ENCODE results near the gene KRTAP5-8.
"Not testable (repeated sequence)": the region's sequence is repeated elsewhere in the genome, so short reads cannot be mapped to it uniquely, and the experiment has no call there.

KRTAP5-8 gene, protein sequence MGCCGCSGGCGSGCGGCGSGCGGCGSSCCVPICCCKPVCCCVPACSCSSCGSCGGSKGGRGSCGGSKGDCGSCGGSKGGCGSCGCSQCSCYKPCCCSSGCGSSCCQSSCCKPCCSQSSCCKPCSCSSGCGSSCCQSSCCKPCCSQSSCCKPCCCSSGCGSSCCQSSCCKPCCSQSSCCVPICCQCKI

DNA sequence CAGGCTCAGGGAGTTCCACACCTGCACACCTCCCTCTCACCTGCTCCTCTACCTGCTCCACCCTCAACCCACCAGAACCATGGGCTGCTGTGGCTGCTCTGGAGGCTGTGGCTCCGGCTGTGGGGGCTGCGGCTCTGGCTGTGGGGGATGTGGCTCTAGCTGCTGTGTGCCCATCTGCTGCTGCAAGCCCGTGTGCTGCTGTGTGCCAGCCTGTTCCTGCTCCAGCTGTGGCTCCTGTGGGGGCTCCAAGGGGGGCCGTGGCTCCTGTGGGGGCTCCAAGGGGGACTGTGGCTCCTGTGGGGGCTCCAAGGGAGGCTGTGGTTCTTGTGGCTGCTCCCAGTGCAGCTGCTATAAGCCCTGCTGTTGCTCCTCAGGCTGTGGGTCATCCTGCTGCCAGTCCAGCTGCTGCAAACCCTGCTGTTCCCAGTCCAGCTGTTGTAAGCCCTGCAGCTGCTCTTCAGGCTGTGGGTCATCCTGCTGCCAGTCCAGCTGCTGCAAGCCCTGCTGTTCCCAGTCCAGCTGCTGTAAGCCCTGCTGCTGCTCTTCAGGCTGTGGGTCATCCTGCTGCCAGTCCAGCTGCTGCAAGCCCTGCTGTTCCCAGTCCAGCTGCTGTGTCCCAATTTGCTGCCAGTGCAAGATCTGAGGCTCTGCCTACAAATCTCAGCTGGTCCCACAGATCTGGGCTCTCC, at the start of gene KRTAP5-8:
Gene KRTAP5-8, plus strand, starts transcription at position 49 of the 689 bp plus-strand sequence. Its CDS starts 31 bp downstream, at position 80.
- not testable (repeated sequence) for DNase-seq (ENCODE audit: low spot score)

DNA sequence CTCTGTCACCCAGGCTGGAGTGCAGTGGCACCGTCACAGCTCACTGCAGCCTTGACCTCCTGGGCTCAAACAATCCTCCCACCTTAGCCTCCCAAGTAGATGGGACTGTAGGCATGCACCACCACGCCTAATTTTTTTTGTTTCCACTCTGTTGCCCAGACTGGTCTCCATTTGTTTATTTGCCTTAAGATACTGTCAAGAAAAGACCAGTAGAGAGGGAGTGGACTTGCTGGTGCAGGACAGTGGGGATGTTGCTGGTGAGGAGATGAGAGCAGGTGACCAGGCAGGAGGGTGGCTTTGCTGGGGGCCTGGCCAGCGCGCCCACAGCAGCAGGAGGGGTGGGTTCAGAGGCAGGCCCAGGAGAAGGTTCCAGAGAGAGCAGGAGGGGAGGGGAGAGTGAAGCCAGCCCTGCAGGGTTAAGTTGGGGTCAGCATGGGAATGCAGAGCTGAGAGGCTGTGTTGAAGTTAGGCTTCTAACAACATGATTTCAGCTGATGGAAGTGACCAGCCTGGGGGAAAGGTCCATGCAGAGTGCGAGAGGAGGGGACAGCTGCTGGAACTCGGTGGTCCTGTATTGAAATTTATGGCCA, 49.0 kb upstream of the KRTAP5-8 start:
- DNase-seq (ENCODE audit: low spot score), result no peak

DNA sequence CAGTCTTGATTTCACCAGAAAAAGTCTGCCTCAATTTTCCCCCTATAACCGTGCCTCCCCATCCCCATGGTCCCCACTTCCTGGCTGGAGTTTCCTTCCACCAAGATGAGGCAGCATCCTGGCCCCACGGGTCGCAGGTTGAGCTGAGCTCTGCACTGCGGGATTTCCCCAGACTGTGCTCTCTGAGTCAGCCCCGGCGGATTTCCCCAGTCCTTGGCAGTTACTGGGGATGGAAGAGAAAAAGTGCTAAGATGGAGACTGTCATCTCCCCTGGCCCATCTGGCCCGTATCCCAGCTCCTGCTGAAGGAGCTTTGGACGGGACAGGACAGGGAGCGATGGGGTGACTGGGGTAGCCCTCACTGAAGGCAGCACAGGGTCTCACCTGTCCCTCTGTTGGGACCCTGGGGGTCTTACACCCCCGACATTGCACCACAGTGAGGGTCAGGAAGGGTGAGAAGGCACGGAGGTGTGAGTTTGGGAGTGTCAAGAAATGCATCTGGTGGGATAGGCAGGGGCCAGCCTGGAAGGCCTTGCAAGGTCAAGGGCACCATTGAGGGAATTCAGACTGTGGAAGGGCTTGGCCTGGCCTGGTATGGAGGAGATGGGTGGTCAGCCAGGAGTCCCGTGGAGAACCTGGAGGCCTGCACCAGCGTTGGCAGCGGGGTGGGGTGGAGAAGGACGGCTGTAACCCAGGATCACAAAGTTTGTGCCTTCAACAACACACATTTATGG, 48.3 kb upstream of the KRTAP5-8 start:
- DNase-seq (ENCODE audit: low spot score), result no peak

DNA sequence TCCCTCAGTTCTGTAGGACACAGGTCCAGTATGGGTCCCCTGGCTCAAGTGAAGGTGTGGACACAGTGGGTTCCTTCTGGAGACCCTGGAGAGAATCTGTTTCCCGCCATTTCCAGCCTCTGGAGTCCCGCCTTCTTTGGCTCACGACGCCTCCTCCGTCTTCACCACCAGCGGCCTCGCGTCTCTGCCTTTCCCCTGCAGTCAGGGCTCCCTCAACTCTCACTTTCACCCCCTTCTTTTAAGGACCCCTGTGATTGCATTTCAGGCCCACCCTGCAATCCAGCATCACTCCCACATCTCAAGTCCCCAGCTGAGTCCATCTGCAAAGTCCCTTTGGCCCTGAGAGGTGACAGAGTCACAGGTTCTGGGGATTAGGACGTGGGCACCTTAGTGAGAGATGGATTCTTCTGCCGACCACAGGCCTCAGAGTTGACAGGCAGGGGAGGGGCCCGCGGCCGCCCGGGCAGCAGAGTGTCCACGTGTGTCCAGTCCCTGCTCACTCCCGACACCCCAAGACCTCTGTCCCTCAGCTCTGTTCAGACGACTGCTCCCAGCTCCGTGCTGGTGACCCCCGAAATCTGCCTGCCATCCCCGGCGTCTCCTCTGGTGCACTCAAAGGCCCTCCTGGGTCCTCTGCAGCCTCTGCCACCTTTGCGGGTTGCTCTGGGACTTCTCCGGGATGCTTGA, 47.6 kb upstream of the KRTAP5-8 start:
- DNase-seq (ENCODE audit: low spot score), result no peak

DNA sequence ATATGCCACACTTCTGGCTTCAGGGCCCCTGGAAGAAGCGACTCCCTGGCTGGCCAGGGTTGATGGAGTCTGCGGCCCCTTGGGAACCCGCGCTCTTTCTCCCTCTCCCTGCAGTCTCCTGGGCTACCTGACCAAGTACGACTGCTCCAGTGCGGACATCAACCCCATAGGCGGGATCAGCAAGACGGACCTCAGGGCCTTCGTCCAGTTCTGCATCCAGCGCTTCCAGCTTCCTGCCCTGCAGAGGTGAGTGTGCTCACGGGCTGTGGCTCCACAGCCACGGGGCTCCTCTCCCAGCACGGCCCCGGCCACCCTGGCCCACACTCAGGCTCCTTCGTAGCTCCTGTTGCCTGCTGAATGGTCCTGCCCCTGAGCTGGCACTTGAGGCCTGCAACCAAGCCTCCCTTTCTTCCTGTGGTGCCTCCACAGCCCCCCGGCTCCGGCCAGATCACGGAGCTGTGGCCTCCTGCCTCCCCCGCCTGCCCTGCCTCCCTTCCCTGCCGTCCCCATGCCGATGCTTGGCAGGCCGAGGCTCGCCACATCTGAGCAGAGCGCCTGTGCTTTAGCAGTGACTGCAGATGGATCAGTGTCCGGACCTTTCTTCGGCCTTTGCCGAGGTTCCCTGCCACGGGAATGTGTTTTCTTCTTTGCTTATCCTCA, 47.0 kb upstream of the KRTAP5-8 start:
- DNase-seq (ENCODE audit: low spot score), result no peak

DNA sequence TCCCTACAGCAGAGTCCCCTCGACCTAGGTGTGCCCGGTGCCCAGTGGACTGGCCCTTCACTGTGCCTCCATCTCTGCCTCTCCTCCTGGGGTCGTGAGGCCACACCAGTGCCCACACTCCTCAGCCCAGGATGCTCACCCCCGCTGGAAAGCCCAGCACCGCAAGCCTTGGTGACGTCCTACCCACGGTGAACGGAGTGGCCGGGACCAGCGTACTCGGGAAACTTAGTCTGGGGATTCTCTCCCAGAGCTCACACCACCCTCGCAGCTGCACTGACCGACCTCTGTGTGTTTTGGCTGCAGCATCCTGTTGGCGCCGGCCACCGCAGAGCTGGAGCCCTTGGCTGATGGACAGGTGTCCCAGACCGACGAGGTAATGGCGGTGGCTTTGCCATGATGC, 46.3 kb upstream of the KRTAP5-8 start:
- DNase-seq (ENCODE audit: low spot score), result no peak

DNA sequence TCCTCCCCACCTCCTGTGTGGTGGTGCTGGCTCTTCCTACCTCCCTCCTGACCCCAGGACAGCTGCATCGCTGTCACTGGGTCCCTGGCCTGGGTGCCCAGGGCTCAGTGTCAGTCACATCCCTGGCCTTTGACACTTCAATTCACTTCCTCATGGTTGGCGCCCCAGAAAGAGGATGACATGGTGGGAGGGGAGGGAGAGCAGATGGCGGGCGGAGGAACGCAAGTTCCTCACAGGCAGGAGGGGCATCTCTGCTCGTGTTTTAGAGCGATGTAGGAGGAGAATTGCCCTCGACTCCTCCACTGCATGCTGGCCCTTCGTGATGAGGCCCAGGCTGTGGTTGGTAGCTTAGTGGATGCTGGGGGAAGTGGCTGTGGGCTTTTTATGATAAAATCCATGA, 45.9 kb upstream of the KRTAP5-8 start:
- no peak for DNase-seq (ENCODE audit: low spot score)

DNA sequence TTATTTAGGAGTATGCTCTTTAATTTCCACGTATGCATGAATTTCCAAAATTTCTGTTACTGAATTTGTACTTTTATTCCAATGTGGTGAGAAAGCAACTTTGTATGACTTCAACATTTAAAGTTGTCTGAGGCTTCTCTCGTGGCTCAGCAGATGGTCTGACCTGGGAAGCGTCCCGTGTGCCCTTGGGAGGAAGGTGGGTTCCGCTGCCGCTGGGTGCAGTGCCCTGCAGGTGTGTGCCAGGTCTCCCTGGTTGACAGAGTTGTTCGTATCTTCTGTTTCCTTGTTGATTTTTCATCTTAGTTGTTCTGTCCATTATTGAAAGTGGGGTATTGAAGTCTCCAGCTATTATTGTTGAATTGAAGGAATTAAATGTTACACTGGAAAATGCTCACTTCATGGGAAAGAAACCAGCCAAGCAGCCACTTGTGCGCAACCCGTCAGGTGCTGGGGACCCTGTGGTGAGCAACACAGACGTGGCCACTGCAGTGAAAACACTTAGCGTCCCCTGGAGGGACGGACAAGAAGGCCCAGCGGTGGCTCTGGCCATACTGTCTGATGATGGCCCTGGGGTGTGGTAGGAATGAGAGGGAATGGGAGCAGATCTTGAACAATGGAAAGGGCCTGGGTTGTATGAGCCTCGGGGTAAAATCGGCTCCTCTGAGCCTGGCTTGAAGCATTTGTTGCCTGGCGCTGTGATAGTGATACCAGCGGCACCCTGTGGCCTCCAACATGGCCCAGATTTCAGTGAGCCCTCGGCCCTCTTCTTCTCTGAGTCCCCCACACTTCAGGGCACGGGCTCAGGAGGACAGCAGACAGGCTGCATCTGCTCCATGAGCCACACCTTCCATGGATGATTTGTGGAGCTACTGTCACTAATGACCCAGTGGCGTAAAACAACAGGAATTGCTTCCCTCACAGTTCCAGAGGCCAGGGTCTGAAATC, 42.3 kb upstream of the KRTAP5-8 start:
- no peak for DNase-seq (ENCODE audit: low spot score)

DNA sequence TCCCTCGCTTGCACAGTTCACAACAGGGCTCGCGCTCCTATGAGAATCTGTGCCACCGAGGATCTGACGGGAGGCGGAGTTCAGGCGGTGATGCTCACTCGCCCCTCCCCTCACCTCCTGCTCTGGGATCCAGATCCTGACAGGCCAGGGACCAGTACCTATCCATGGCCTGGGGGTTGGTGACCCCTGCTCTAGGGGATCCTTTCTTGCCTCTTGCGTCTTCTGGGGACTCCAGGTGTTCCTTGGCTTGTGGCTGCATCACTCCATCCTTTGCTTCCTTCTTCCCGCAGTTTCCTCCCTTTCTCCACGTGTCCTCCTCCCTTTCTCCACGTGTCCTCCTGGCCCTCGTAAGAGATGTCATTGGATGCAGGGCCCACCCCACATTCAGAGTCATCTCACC, 41.4 kb upstream of the KRTAP5-8 start:
- no peak for DNase-seq (ENCODE audit: low spot score)

DNA sequence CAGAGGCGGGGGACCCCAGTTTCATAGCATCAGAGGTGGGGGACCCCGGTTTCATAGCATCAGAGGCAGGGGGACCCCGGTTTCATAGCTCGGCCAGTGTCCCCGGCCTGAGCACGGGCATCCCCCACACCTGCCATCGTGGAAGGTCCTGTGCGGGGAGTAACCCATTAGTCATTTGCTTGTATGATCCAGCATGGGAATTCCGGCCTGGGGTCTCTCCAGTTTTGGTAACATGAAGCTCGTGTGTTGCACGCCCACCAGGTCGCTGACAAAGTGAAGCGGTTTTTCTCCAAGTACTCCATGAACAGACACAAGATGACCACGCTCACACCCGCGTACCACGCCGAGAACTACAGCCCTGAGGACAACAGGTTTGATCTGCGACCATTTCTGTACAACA, 39.7 kb upstream of the KRTAP5-8 start:
- no peak for DNase-seq (ENCODE audit: low spot score)

DNA sequence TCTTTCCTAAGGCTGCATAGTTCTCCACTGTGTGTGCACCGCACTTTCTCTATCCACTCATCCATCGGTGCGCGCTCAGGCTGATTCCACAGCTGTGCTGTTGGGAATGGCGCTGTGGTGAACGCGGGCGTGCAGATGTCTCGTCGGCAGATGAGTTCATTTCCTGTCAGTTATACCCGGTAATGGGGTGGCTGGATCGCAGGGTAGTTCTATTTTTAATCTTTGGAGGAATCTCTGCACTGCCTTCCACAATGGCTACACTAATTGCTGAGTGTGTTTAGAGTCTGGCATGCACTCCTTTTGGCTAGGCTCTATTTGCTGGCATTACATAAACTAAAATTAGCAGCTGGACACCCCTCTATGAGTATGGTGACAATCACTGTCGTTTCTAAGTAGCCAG, 38.7 kb upstream of the KRTAP5-8 start:
- peak; percentile 76 for DNase-seq (ENCODE audit: low spot score)

DNA sequence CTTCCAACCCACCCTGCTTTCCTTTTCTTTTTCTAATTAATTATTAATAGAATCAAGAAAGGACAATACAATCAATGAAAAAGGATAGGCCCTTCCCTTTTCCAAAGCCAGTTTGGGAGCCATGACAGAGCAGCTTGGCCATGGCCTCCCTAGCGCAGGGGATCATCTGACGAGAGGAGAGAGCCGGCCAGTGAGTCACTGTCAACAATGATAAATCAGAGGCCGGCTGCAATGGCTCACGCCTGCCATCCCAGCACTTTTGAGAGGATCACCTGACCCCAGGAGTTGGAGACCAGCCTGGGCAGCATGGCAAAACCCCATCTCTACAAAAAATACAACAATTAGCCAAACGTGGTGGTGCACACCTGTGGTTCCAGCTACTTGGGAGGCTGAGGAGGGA, 38.3 kb upstream of the KRTAP5-8 start:
- no peak for DNase-seq (ENCODE audit: low spot score)

DNA sequence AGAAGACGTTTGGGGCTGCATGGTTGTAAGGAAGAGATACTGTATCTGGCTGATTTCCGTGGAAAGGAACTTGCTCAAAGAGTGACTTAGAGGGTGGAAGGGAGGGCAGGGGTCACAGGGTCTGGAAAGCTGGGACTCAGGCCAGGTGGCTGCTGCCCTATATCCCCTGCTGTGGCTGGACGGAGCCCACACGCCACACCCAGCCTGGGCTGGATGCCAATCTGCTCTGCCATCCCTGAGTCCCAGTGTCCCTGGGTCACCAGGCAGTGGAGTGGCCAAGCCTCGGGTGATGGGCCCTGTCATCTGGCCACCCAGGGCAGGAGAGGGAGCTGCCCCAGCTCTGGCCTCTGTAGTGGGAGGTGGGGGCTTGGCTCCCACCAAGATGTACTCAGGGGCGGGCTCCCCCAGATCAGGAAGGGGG, 37.2 kb upstream of the KRTAP5-8 start:
- no peak for DNase-seq (ENCODE audit: low spot score)

DNA sequence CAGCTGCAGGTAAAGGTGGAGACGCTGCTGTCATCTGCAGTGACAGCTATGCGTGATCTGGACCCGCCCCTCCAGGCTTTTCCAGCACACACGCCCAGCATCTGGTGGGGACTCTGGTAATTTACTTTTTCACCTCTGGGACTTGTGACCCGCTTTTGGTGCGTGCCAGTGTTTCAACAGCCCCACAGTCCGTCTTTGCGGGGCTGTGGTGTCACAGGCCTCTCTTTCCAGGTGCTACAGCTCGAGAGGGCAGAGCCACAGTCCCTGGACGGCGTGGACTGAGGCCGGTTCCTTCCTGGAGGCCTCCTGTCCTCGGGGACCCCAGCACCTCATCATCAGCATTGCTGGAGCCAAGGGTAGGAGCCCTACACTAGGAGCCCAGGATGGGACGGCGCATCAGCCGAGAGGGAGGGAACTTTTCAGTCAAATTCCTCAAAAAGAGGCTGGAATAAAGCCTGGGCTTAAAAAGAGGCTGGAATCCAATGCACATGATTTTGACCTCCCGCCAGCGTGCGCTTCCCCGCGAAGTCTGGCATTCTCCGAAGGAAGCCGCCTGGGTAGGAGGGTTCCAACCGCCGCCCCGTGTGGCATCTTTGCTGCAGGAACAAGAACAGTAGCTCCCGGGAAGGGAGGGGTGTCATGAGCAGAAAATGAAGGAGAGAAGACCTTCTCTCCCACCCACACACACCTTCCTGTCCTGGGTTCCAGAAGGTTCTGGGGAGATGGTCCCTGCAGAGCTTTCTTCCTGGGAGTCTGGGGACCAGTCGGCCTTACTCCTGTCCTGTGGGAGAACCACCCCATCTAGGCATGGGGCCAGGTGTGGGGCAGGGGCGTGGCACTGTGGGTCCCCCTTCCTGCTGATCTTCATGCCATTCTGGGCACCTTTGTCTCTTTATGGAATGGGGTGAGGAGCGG, 36.5 kb upstream of the KRTAP5-8 start:
- DNase-seq (ENCODE audit: low spot score), result no peak

DNA sequence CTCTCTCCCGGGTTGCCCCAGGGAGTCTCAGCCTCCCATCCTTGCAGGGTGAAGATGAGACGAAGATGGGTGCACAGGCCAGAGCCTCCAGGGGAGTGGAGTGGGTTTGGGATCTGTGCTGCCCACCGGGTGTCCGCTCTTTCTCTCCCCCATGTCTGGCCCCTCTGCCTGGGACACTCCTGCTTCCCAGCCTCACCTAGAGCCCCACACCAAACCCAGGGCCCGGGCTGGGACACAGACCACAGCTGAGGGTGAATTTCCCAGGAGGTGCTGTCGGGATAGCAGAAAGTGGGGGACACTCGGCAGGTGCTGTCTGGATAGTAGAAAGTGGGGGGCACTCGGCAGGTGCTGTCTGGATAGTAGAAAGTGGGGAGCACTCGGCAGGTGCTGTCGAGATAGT, 35.8 kb upstream of the KRTAP5-8 start:
- DNase-seq (ENCODE audit: low spot score), result no peak

DNA sequence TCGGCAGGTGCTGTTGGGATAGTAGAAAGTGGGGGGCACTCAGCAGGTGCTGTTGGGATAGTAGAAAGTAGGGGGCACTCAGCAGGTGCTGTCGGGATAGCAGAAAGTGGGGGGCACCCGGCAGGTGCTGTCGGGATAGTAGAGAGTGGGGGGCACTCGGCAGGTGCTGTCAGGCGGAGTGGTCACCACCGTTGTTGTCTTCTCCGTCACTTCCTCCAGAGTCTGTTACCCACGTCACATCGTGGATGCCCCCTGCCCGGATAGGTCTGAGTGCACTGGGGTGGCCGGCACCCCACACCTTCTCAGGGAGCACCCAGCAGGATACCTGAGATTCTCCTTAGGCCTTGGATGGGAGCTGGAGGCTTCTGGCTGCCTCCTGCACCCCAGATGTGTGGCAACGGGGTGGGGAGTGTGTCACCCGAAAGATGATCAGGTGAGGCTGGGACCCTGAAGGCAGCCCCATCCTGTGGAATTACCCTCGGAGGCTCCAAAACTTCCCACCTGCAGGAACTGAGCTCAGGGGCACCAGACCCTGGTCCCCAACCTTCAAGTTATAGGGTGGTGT, 34.9 kb upstream of the KRTAP5-8 start:
- no peak for DNase-seq (ENCODE audit: low spot score)

DNA sequence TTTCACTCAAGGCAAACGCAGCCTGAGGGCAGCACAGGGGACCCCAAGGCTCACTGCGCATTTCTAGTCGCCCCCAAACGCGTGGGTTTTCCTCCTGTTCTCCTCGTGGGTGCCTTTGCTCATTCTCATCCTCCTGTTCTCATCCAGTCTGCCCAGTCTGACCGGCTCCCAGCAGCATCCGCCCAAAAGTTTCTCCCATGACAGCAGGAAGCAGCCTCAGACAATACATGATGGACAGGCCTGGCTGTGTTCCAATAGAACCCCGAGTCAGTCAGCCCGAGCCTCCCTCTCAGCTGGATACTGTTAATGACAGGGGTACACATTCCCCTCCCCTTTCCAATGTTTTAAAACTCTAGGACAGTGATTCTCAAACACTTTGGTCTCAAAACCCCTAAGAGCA, 33.3 kb upstream of the KRTAP5-8 start:
- DNase-seq (ENCODE audit: low spot score), result no peak

DNA sequence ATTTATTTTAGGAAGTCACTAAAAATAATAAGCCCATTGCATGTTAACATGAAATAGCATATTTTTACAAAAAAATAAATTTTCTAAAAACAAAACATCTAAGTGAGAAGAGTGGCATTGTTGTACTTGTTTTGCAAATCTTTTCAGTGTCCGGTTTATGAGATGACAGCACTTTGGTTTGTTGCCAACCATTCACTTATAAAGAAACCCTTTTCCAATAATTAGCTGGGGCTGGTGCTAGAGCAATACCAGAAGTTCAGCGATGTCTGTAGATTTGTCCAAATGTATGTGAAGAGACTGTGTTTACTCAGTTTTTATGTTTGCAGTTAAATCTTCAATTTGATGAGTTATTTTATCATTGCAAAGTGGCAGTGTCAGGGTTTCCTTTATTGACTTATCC, 32.8 kb upstream of the KRTAP5-8 start:
- no peak for DNase-seq (ENCODE audit: low spot score)

DNA sequence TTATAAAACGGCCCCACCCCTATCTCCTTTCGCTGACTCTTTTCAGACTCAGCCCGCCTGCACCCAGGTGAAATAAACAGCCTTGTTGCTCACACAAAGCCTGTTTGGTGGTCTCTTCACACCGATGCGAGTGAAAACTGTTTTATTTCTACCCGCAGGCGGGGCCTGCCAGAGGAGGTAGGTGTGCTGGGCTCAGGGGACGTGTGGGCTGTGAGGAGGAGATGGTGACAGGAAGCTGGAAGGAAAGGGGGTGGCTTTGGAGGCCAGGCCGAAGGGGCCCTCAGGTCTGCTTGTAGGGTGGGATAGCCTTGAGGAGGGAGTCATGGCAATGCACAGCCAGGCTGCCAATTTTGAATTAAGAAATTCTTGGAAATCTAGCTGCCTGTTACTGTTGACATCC, 32.0 kb upstream of the KRTAP5-8 start:
- no peak for DNase-seq (ENCODE audit: low spot score)

Data from GM03348 (cell line).